RWPE2 (cell line): ENCODE measurements around the gene ARPC1A.

ENCODE experiments used
- ATAC-seq: fragments of 200-7000 bp; cut with Tn5 transposase; 3 replicates; pipeline ENCODE4 v1.9.1; 2021; ENCODE audit warnings: low read depth
- DNase-seq: peaks from one replicate; pipeline ENCODE4 v3.0.0-alpha.2; 2020; ENCODE audit warnings: low spot score
- H3K27ac ChIP-seq: fragments of 450-650 bp; 2 replicates; pipeline ENCODE4 v1.5.1; 2017; ENCODE audit warnings: mild to moderate bottlenecking; ENCODE audit not compliant: poor library complexity, severe bottlenecking
- H3K27me3 ChIP-seq: fragments of 250-450 bp; sonication (Bioruptor Pico); 2 replicates; pipeline ENCODE4 v1.5.1; 2021; ENCODE audit warnings: mild to moderate bottlenecking, moderate library complexity; ENCODE audit not compliant: insufficient read depth, poor library complexity, severe bottlenecking
- H3K36me3 ChIP-seq: fragments of 250-450 bp; sonication (Bioruptor Pico); 2 replicates; pipeline ENCODE4 v1.5.1; 2020; ENCODE audit warnings: low read depth, mild to moderate bottlenecking, moderate library complexity
- H3K4me1 ChIP-seq: fragments of 250-450 bp; sonication (Bioruptor Pico); 2 replicates; pipeline ENCODE4 v1.5.1; 2021; ENCODE audit warnings: mild to moderate bottlenecking, moderate library complexity; ENCODE audit not compliant: insufficient read depth, poor library complexity, severe bottlenecking
- H3K4me3 ChIP-seq: fragments of 250-450 bp; sonication (Bioruptor Pico); 2 replicates; pipeline ENCODE4 v1.5.1; 2021; ENCODE audit warnings: mild to moderate bottlenecking, moderate library complexity; ENCODE audit not compliant: severe bottlenecking
- H3K9me3 ChIP-seq: fragments of 250-450 bp; sonication (Bioruptor Pico); 2 replicates; pipeline ENCODE4 v1.5.1; 2021; ENCODE audit warnings: mild to moderate bottlenecking, moderate library complexity; ENCODE audit not compliant: severe bottlenecking
- CTCF ChIP-seq: fragments of 450-650 bp; IDR thresholded peaks from one replicate; pipeline ENCODE4 v1.5.1; 2017; ENCODE audit warnings: mild to moderate bottlenecking, moderate library complexity; ENCODE audit not compliant: poor library complexity, severe bottlenecking

The ARPC1A gene

GRCh38 chr7:99404235-99404976 lies 78.7 kb downstream of the ARPC1A start:
- peaks cover 69% of the 10 kb centered on the region for H3K36me3 ChIP-seq
- H3K4me1 ChIP-seq = peaks cover 6% of the 10 kb centered on the region
- no peaks in the 10 kb centered on the region for H3K27me3 ChIP-seq
- TF ChIP-seq CTCF = no peak
- no peak overlapping the region for H3K27ac ChIP-seq
- no peak for DNase-seq
- no peak for ATAC-seq
- no peaks in the 10 kb centered on the region for H3K9me3 ChIP-seq
- H3K4me3 ChIP-seq = no peak overlapping the region

GRCh38 chr7:99404977-99405320 lies 79.3 kb downstream of the ARPC1A start:
- H3K4me1 ChIP-seq = peaks cover 6% of the 10 kb centered on the region
- no peak overlapping the region for H3K27ac ChIP-seq
- TF ChIP-seq CTCF = no peak
- ATAC-seq (no peak), DNase-seq (no peak)
- peaks cover 66% of the 10 kb centered on the region for H3K36me3 ChIP-seq
- no peaks in the 10 kb centered on the region for H3K9me3 ChIP-seq
- H3K27me3 ChIP-seq = no peaks in the 10 kb centered on the region
- no peak overlapping the region for H3K4me3 ChIP-seq

- no peak for TF ChIP-seq CTCF
- Histone ChIP-seq H3K4me1 (peaks cover 6% of the 10 kb centered on the region), H3K9me3 (no peaks in the 10 kb centered on the region), H3K4me3 (no peak overlapping the region), H3K27ac (peak overlapping the region; percentile 81), H3K27me3 (no peaks in the 10 kb centered on the region), H3K36me3 (peaks cover 66% of the 10 kb centered on the region)
- no peak for DNase-seq
- ATAC-seq = no peak
Observed at GRCh38 chr7:99406557-99406956, 80.9 kb downstream of the ARPC1A start.

- DNase-seq (no peak), ATAC-seq (peak; percentile 53)
- no peaks in the 10 kb centered on the region for H3K27me3 ChIP-seq
- peak overlapping the region; percentile 81 for H3K27ac ChIP-seq
- H3K4me1 ChIP-seq = peaks cover 6% of the 10 kb centered on the region
- peaks cover 65% of the 10 kb centered on the region for H3K36me3 ChIP-seq
- H3K9me3 ChIP-seq = no peaks in the 10 kb centered on the region
- peak overlapping the region; percentile 99 for H3K4me3 ChIP-seq
- TF ChIP-seq CTCF = no peak
Observed at GRCh38 chr7:99407872-99408378, 82.2 kb downstream of the ARPC1A start.
